ENCODE results near the gene BPTF.
A peak's percentile ranks its signal among the peaks of the same experiment; 100 is the strongest.
"Not testable (repeated sequence)": the region's sequence is repeated elsewhere in the genome, so short reads cannot be mapped to it uniquely, and the experiment has no call there.

Gene BPTF

GRCh38 chr17:67983383-67983688 lies 158.0 kb downstream of the BPTF start:
- no peak for TF ChIP-seq CTCF (IDR thresholded peaks at IDR 0.05)
- no peak for TF ChIP-seq ZFX (IDR thresholded peaks at IDR 0.05; ENCODE audit: borderline replicate concordance)
- no peak overlapping the region for H3K27ac ChIP-seq

- TF ChIP-seq CTCF (IDR thresholded peaks at IDR 0.05) (no peak), ZFX (IDR thresholded peaks at IDR 0.05; ENCODE audit: borderline replicate concordance) (no peak)
- peak overlapping the region; percentile 96 for H3K27ac ChIP-seq
Measured at GRCh38 chr17:67990909-67991308, 165.6 kb downstream of the BPTF start.

GRCh38 chr17:67992548-67993152 lies 167.3 kb downstream of the BPTF start:
- H3K27ac ChIP-seq = peak overlapping the region; percentile 96
- TF ChIP-seq ZFX (IDR thresholded peaks at IDR 0.05; ENCODE audit: borderline replicate concordance) (no peak), CTCF (IDR thresholded peaks at IDR 0.05) (no peak)

DNA sequence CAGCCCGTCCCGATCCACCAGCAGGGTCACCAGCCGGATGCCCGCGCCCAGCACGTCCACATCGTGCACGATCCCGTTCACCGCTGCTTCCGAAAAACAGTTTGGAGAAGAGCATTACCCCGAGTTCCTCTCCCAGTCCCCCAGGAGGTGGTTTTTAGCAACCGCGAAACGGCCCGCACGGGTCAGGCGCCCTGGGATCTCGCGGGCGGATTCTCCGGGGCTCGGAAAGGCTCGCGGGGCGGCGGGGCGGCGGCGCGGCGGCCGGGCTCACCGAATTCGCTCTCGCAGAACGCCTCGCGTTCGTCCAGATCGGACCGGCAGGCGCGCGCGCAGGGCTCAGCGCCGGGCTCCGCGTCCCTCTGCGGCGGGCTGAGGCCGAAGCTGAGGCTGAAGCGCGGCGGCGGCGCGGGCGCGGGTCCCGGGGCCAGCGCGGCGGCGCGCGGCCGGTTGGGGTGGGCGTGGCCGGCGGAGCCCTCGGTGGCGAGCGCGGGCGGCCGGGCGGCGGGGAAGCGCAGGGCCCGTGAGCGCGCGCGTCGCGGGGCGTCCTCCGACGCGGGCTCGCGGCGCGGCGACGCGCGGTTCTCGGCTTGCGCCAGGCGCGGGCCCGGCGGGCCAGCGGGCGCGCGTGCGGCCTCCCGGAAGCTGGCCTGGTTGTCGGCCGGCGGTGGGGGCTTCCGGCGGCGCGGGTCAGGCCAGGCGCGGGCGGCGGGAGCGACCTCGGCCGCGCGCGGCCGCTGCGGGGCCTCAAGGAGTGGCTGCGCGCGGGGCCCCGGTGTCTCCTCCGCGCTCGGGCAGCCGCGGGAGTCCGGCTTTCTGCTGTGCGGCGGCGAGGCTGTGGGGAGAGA lies 168.1 kb downstream of the BPTF start:
- TF ChIP-seq ZFX (IDR thresholded peaks at IDR 0.05; ENCODE audit: borderline replicate concordance) = no peak
- no peak for TF ChIP-seq CTCF (IDR thresholded peaks at IDR 0.05)
- peak overlapping the region; percentile 96 for H3K27ac ChIP-seq

DNA sequence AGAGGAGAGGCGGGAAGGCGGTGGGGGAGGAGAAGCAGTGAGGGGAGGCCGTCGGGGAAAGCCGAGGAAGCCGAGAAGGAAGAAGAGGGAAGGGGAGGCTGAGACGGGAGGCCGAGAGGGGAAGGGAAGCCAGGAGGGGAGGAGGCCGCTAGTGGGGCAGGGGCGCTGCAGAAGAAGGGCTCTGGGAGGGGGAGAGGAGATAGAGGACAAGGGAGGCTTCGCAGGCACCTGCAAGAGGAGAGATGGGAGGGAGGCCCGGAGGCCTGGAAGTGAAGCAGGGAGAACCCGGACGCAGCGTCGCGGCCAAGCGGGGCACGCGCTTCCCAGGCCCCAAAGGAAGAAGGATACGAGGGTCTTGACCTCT lies 168.7 kb downstream of the BPTF start:
- TF ChIP-seq CTCF (IDR thresholded peaks at IDR 0.05) (no peak), ZFX (IDR thresholded peaks at IDR 0.05; ENCODE audit: borderline replicate concordance) (no peak)
- H3K27ac ChIP-seq = peak overlapping the region; percentile 96

GRCh38 chr17:67994817-67995569 lies 169.7 kb downstream of the BPTF start:
- no peak for TF ChIP-seq ZFX (IDR thresholded peaks at IDR 0.05; ENCODE audit: borderline replicate concordance)
- peak overlapping the region; percentile 96 for H3K27ac ChIP-seq

DNA sequence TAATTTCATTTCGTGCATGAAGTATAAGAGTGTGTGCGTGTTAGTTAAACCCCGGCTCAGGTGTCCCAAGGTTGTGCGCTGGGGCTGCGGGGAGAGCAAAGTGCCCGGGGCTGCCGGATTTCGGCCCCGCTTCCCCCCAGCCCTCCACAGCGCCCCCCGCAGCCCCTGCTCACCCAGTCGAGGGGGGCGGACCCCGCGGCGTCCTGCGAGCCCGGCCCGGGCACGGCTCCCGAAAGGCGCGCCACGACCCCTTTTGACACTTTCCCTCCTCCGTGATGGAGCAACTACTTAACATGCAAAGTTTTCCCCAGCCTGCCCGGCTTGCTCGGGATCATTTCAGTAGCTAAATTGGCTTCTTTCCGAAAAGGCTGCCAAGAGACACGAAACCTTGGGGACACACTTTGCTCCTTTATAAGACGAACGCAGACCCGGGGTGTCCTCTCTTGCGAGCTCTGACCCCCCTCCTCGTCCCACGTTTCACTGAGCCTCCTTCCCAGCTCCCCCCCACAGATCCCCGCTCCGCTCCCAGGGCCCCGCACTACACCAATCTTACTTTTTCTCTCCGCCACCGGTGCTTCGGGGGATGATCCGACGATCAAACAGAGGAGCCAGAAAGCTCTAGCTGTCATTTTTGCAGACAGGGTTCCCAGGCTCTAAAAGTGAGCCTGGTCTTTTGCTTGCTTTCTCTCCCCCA lies 170.4 kb downstream of the BPTF start:
- H3K27ac ChIP-seq = no peak overlapping the region
- no peak for TF ChIP-seq CTCF (IDR thresholded peaks at IDR 0.05)
- TF ChIP-seq ZFX (IDR thresholded peaks at IDR 0.05; ENCODE audit: borderline replicate concordance) = no peak

- H3K27ac ChIP-seq = not testable (repeated sequence)
Measured at GRCh38 chr17:67996301-67997171, 171.2 kb downstream of the BPTF start, which contains the start of gene C17orf58. TSS of gene C17orf58 (minus strand) at chr17:67996469. CDS start at chr17:67996198, 271 bp downstream.

Measured in 22Rv1 (cell line).